Muscle of leg (tissue), 11 donors: ENCODE results near the gene MKX. TPM values are rescaled to one million over a fixed set of nuclear protein-coding genes. Genes with fewer than 3 reads are reported as not detected.

Experiments
- DNase-seq: peaks from one replicate; pipeline ENCODE4 v3.0.0; 2013
- H3K27ac ChIP-seq: one replicate; pipeline ENCODE4 v1.5.1; 2013; ENCODE audit warnings: mild to moderate bottlenecking, low read length, control low read depth
- H3K27me3 ChIP-seq: one replicate; pipeline ENCODE4 v1.6.1; 2013; ENCODE audit warnings: low read length; ENCODE audit not compliant: control insufficient read depth, insufficient read depth
- H3K36me3 ChIP-seq: one replicate; pipeline ENCODE4 v1.6.1; 2013; ENCODE audit warnings: low read length; ENCODE audit not compliant: control insufficient read depth, insufficient read depth
- H3K4me1 ChIP-seq: one replicate; pipeline ENCODE4 v1.6.1; 2013; ENCODE audit warnings: low read length; ENCODE audit not compliant: control insufficient read depth, insufficient read depth
- H3K4me3 ChIP-seq: one replicate; pipeline ENCODE4 v1.5.1; 2013; ENCODE audit warnings: low read length, control low read depth
- H3K9me3 ChIP-seq: replicated peaks from 2 replicates; pipeline ENCODE4 v1.6.1; 2013; ENCODE audit warnings: low read depth, low read length; ENCODE audit not compliant: control insufficient read depth
- WGBS: methylation state at CpG from one replicate; pipeline ENCODE4 v1.1.5; 2013; ENCODE audit warnings: missing lambda C conversion rate; ENCODE audit not compliant: insufficient coverage; 5-methylcytosine and 5-hydroxymethylcytosine counted together
- polyA plus RNA-seq, 8 donors: library from polyadenylated mRNA; unstranded; fragments of 120-200 nt; gene quantifications; one replicate each; pipeline versions ENCODE4 v1.2.1 to v1.2.3, GENCODE V29; 2013; ENCODE audit warnings: inconsistent platforms in 1 of 8, low replicate concordance in 1 of 8; ENCODE audit not compliant: insufficient read length in 8 of 8, insufficient read depth in 1 of 8
- total RNA-seq: library from RNA; stranded (reverse); fragments of 120-200 nt; gene quantifications from one replicate; pipeline ENCODE4 v1.2.4, GENCODE V29; 2013

The MKX gene
- total and polyA plus RNA-seq, 9 donors, result 1.8 to 26.1 (median 5.9) TPM

- Histone ChIP-seq H3K27ac (no peak overlapping the region), H3K36me3 (no peaks in the 10 kb centered on the region), H3K27me3 (no peaks in the 10 kb centered on the region), H3K4me1 (no peaks in the 10 kb centered on the region), H3K4me3 (no peak overlapping the region), H3K9me3 (no peaks in the 10 kb centered on the region)
- no peak for DNase-seq
- 44% methylated on average over 4 of the region's 5 CpGs for WGBS
Measured at GRCh38 chr10:27759483-27760272, 14.1 kb upstream of the MKX start.

GRCh38 chr10:27752673-27753237 is 7.1 kb upstream of the MKX start:
- Histone ChIP-seq H3K9me3 (no peaks in the 10 kb centered on the region), H3K36me3 (no peaks in the 10 kb centered on the region), H3K27me3 (peaks cover 12% of the 10 kb centered on the region), H3K4me3 (no peak overlapping the region), H3K4me1 (no peaks in the 10 kb centered on the region), H3K27ac (no peak overlapping the region)
- no peak for DNase-seq
- 100% methylated on average over 1 of the region's 3 CpGs for WGBS

GRCh38 chr10:27748601-27749000 is 3.0 kb upstream of the MKX start:
- no CpG with 5 or more reads among the region's 4 CpGs for WGBS

GRCh38 chr10:27747096-27747451 is 1.5 kb upstream of the MKX start:
- WGBS, result 24% methylated on average over 4 of the region's 10 CpGs
- Histone ChIP-seq H3K9me3 (no peaks in the 10 kb centered on the region), H3K4me1 (peaks cover 40% of the 10 kb centered on the region), H3K36me3 (no peaks in the 10 kb centered on the region), H3K4me3 (no peak overlapping the region), H3K27ac (no peak overlapping the region), H3K27me3 (peaks cover 64% of the 10 kb centered on the region)
- DNase-seq, result peak; percentile 36

More at GRCh38 chr10:27748601-27749000, 3.0 kb upstream of the MKX start:
- no peak for DNase-seq
- Histone ChIP-seq H3K4me1 (peaks cover 30% of the 10 kb centered on the region), H3K9me3 (no peaks in the 10 kb centered on the region), H3K27ac (no peak overlapping the region), H3K36me3 (no peaks in the 10 kb centered on the region), H3K27me3 (peaks cover 49% of the 10 kb centered on the region), H3K4me3 (no peak overlapping the region)

- Histone ChIP-seq H3K4me1 (peaks cover 44% of the 10 kb centered on the region), H3K36me3 (no peaks in the 10 kb centered on the region), H3K27ac (no peak overlapping the region), H3K9me3 (no peaks in the 10 kb centered on the region), H3K4me3 (peak overlapping the region; percentile 56), H3K27me3 (peaks cover 67% of the 10 kb centered on the region)
- no peak for DNase-seq
- WGBS, result 9% methylated on average over 17 of the region's 25 CpGs
Measured at GRCh38 chr10:27746397-27747095, 927 bp upstream of the MKX start.

- H3K36me3 ChIP-seq, result no peaks in the 10 kb centered on the region
- no peaks in the 10 kb centered on the region for H3K9me3 ChIP-seq
- H3K4me1 ChIP-seq, result peaks cover 44% of the 10 kb centered on the region
- peak overlapping the region; percentile 56 for H3K4me3 ChIP-seq
- under 1% methylated on average over 65 of the region's 78 CpGs for WGBS
- peak overlapping the region; percentile 47 for H3K27ac ChIP-seq
- H3K27me3 ChIP-seq, result peaks cover 73% of the 10 kb centered on the region
- peak; percentile 32 for DNase-seq
Measured at GRCh38 chr10:27744802-27745731, 552 bp downstream of the MKX start.

GRCh38 chr10:27743877-27744801 is 1.5 kb downstream of the MKX start:
- Histone ChIP-seq H3K4me1 (peaks cover 44% of the 10 kb centered on the region), H3K27me3 (peaks cover 73% of the 10 kb centered on the region), H3K36me3 (no peaks in the 10 kb centered on the region), H3K27ac (peak overlapping the region; percentile 51), H3K4me3 (peak overlapping the region; percentile 56), H3K9me3 (no peaks in the 10 kb centered on the region)
- peak; percentile 42 for DNase-seq
- under 1% methylated on average over 54 of the region's 70 CpGs for WGBS

- Histone ChIP-seq H3K27me3 (peaks cover 68% of the 10 kb centered on the region), H3K4me3 (peak overlapping the region; percentile 56), H3K9me3 (no peaks in the 10 kb centered on the region), H3K27ac (peak overlapping the region; percentile 78), H3K4me1 (peaks cover 44% of the 10 kb centered on the region), H3K36me3 (no peaks in the 10 kb centered on the region)
- under 1% methylated on average over 67 of the region's 75 CpGs for WGBS
- peak; percentile 40 for DNase-seq
Measured at GRCh38 chr10:27743012-27743876, 2.4 kb downstream of the MKX start.
